GM12873 (cell line): ENCODE data around the gene WSB2.

Source experiments
- CTCF ChIP-seq: IDR thresholded peaks from 2 replicates; pipeline ENCODE4 v1.5.1; 2012; ENCODE audit warnings: low read depth, mild to moderate bottlenecking, moderate library complexity, low read length, control low read depth; ENCODE audit not compliant: insufficient read depth; ENCODE audit errors: missing control alignments

WSB2 gene

GRCh38 chr12:117998719-117999118, 62.3 kb downstream of the WSB2 start:
- no peak for TF ChIP-seq CTCF

- no peak for TF ChIP-seq CTCF
These were observed 66.2 kb downstream of the WSB2 start for GRCh38 chr12:117994551-117995438.

- no peak for TF ChIP-seq CTCF
These were observed 74.1 kb downstream of the WSB2 start for GRCh38 chr12:117986705-117987469.

- no peak for TF ChIP-seq CTCF
These were observed 75.8 kb downstream of the WSB2 start for GRCh38 chr12:117985182-117985581.
